ENCODE results near the gene PXMP4.

The PXMP4 gene

GRCh38 chr20:33664085-33664761, 55.9 kb downstream of the PXMP4 start:
- peak overlapping the region; percentile 11 for H2BK12ac ChIP-seq (ENCODE audit: low read length)
- peaks cover 7% of the 10 kb centered on the region for H3K79me2 ChIP-seq (ENCODE audit: control insufficient read depth, insufficient read depth, low read length, poor library complexity)
- peak overlapping the region; percentile 97 for H4K91ac ChIP-seq (ENCODE audit: low read depth, low read length)
- no peaks in the 10 kb centered on the region for H3K9me3 ChIP-seq (ENCODE audit: insufficient read depth, low read depth, low read length)
- H3K79me1 ChIP-seq (ENCODE audit: low read length), result peaks cover 10% of the 10 kb centered on the region
- H4K12ac ChIP-seq (ENCODE audit: low read depth, low read length), result peak overlapping the region; percentile 95
- H3K27ac ChIP-seq (ENCODE audit: low read depth, low read length), result peak overlapping the region; percentile 53
- H2BK120ac ChIP-seq (ENCODE audit: insufficient read depth, low read length, poor library complexity), result peak overlapping the region; percentile 85
- H3K27me3 ChIP-seq (ENCODE audit: insufficient read depth, low read length), result no peaks in the 10 kb centered on the region
- peaks cover 35 to 36% of the 10 kb centered on the region in 2 experiments for H3K36me3 ChIP-seq (ENCODE audit: control insufficient read depth in 1 of 2, insufficient read depth in 2 of 2, low read length in 2 of 2)
- H3K4ac ChIP-seq (ENCODE audit: low read depth, low read length), result peak overlapping the region; percentile 71
- peak overlapping the region; percentile 83 for H3K9ac ChIP-seq (ENCODE audit: low read length)
- peak overlapping the region; percentile 91 for H3K4me3 ChIP-seq (ENCODE audit: low read depth, low read length)
- peak overlapping the region; percentile 94 for H3K14ac ChIP-seq (ENCODE audit: low read length)
- peak overlapping the region; percentile 87 for H3K18ac ChIP-seq (ENCODE audit: low read length)
- H4K8ac ChIP-seq (ENCODE audit: low read depth, low read length), result peak overlapping the region; percentile 99
- no peak overlapping the region for H3K23ac ChIP-seq (ENCODE audit: low read length)
- peak overlapping the region; percentile 87 for H2AFZ ChIP-seq (ENCODE audit: insufficient read depth, low read length, poor library complexity)
- no CpG with 5 or more reads among the region's 9 CpGs for WGBS (ENCODE audit: extremely low coverage, insufficient coverage, insufficient read length)
- DNase-seq, result no peak
- peak overlapping the region; percentile 90 for H3K4me2 ChIP-seq (ENCODE audit: low read length)
- peak overlapping the region; percentile 16 for H2AK5ac ChIP-seq (ENCODE audit: low read length)
- peaks cover 11 to 12% of the 10 kb centered on the region in 2 experiments for H3K4me1 ChIP-seq (ENCODE audit: control insufficient read depth in 1 of 2, insufficient read depth in 2 of 2, low read length in 2 of 2)
- H2BK5ac ChIP-seq (ENCODE audit: low read depth, low read length, poor library complexity), result peak overlapping the region; percentile 75

- H3K79me1 ChIP-seq (ENCODE audit: low read length), result peaks cover 10% of the 10 kb centered on the region
- H4K12ac ChIP-seq (ENCODE audit: low read depth, low read length), result peak overlapping the region; percentile 99
- H2BK120ac ChIP-seq (ENCODE audit: insufficient read depth, low read length, poor library complexity), result peak overlapping the region; percentile 85
- peak overlapping the region; percentile 87 for H3K18ac ChIP-seq (ENCODE audit: low read length)
- H2AFZ ChIP-seq (ENCODE audit: insufficient read depth, low read length, poor library complexity), result peak overlapping the region; percentile 98
- peak overlapping the region; percentile 90 for H3K4me2 ChIP-seq (ENCODE audit: low read length)
- H3K79me2 ChIP-seq (ENCODE audit: control insufficient read depth, insufficient read depth, low read length, poor library complexity), result peaks cover 7% of the 10 kb centered on the region
- peaks cover 2% of the 10 kb centered on the region for H3K9me3 ChIP-seq (ENCODE audit: insufficient read depth, low read depth, low read length)
- H4K91ac ChIP-seq (ENCODE audit: low read depth, low read length), result peak overlapping the region; percentile 97
- H3K27me3 ChIP-seq (ENCODE audit: insufficient read depth, low read length), result no peaks in the 10 kb centered on the region
- H3K14ac ChIP-seq (ENCODE audit: low read length), result peak overlapping the region; percentile 99
- H3K27ac ChIP-seq (ENCODE audit: low read depth, low read length), result peak overlapping the region; percentile 84
- H4K8ac ChIP-seq (ENCODE audit: low read depth, low read length), result peak overlapping the region; percentile 99
- H2AK5ac ChIP-seq (ENCODE audit: low read length), result peak overlapping the region; percentile 78
- H3K4me1 ChIP-seq (ENCODE audit: control insufficient read depth in 1 of 2, insufficient read depth in 2 of 2, low read length in 2 of 2), result peaks cover 11 to 12% of the 10 kb centered on the region in 2 experiments
- peak overlapping the region; percentile 91 for H3K4me3 ChIP-seq (ENCODE audit: low read depth, low read length)
- no CpG with 5 or more reads among the region's 84 CpGs for WGBS (ENCODE audit: extremely low coverage, insufficient coverage, insufficient read length)
- peak overlapping the region; percentile 78 for H2BK12ac ChIP-seq (ENCODE audit: low read length)
- H3K23ac ChIP-seq (ENCODE audit: low read length), result no peak overlapping the region
- H3K36me3 ChIP-seq (ENCODE audit: control insufficient read depth in 1 of 2, insufficient read depth in 2 of 2, low read length in 2 of 2), result peaks cover 35 to 38% of the 10 kb centered on the region in 2 experiments
- peak overlapping the region; percentile 86 for H3K4ac ChIP-seq (ENCODE audit: low read depth, low read length)
- DNase-seq, result peak; percentile 71 to 84
- H3K9ac ChIP-seq (ENCODE audit: low read length), result peak overlapping the region; percentile 83
- H2BK5ac ChIP-seq (ENCODE audit: low read depth, low read length, poor library complexity), result peak overlapping the region; percentile 83
These were observed 56.7 kb downstream of the PXMP4 start for GRCh38 chr20:33663161-33664084.

DNA sequence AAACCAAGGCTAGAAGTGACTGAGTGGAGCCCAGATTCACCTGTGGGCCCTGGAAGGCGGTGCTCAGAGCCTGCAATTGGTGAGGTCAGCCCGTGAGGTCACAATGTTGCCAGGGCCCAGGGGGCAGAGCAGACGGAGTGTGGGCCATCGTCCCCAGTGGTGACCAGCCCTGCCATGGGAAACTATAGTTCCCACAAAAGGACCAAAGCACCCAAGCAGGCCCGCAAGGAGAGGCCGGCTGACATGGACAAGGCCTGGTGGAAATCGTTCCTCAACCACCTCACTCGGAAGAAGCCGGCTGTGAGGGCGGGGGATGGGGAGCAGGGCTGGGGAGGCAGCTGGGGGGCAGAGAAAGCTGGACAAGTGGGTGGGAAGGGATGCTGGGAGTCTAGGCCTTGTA, 57.9 kb downstream of the PXMP4 start, which contains the start of gene C20orf144:
Gene C20orf144, plus strand, starts transcription at position 156 of the 400 bp plus-strand sequence. Its CDS starts 19 bp downstream, at position 175.
- Histone ChIP-seq H4K12ac (ENCODE audit: low read depth, low read length) (peak within 1 kb of the TSS; percentile 99), H3K4me2 (ENCODE audit: low read length) (peak within 1 kb of the TSS; percentile 90), H4K91ac (ENCODE audit: low read depth, low read length) (peak within 1 kb of the TSS; percentile 94), H2BK5ac (ENCODE audit: low read depth, low read length, poor library complexity) (no peak within 1 kb of the TSS), H3K79me2 (ENCODE audit: control insufficient read depth, insufficient read depth, low read length, poor library complexity) (peaks cover 7% of the 10 kb centered on the region), H3K36me3 (ENCODE audit: control insufficient read depth in 1 of 2, insufficient read depth in 2 of 2, low read length in 2 of 2) (peaks cover 35 to 39% of the 10 kb centered on the region in 2 experiments), H3K4me3 (ENCODE audit: low read depth, low read length) (peak within 1 kb of the TSS; percentile 91), H2BK12ac (ENCODE audit: low read length) (no peak within 1 kb of the TSS), H2BK120ac (ENCODE audit: insufficient read depth, low read length, poor library complexity) (no peak within 1 kb of the TSS), H3K27ac (ENCODE audit: low read depth, low read length) (peak within 1 kb of the TSS; percentile 84), H3K14ac (ENCODE audit: low read length) (peak within 1 kb of the TSS; percentile 99), H3K27me3 (ENCODE audit: insufficient read depth, low read length) (no peaks in the 10 kb centered on the region), H3K4ac (ENCODE audit: low read depth, low read length) (no peak within 1 kb of the TSS), H4K8ac (ENCODE audit: low read depth, low read length) (peak within 1 kb of the TSS; percentile 99), H3K9ac (ENCODE audit: low read length) (no peak within 1 kb of the TSS), H3K18ac (ENCODE audit: low read length) (peak within 1 kb of the TSS; percentile 62), H3K23ac (ENCODE audit: low read length) (no peak within 1 kb of the TSS), H3K79me1 (ENCODE audit: low read length) (peaks cover 10% of the 10 kb centered on the region), H3K9me3 (ENCODE audit: insufficient read depth, low read depth, low read length) (peaks cover 2% of the 10 kb centered on the region), H2AFZ (ENCODE audit: insufficient read depth, low read length, poor library complexity) (peak within 1 kb of the TSS; percentile 98), H3K4me1 (ENCODE audit: control insufficient read depth in 1 of 2, insufficient read depth in 2 of 2, low read length in 2 of 2) (peaks cover 9 to 11% of the 10 kb centered on the region in 2 experiments), H2AK5ac (ENCODE audit: low read length) (no peak within 1 kb of the TSS)
- no peak for DNase-seq
- WGBS (ENCODE audit: extremely low coverage, insufficient coverage, insufficient read length), result no CpG with 5 or more reads among the region's 10 CpGs

- H2AK5ac ChIP-seq (ENCODE audit: low read length), result no peak overlapping the region
- no peak overlapping the region for H4K91ac ChIP-seq (ENCODE audit: low read depth, low read length)
- H3K18ac ChIP-seq (ENCODE audit: low read length), result no peak overlapping the region
- peaks cover 10% of the 10 kb centered on the region for H3K79me1 ChIP-seq (ENCODE audit: low read length)
- H3K27me3 ChIP-seq (ENCODE audit: insufficient read depth, low read length), result no peaks in the 10 kb centered on the region
- no CpG with 5 or more reads among the region's 7 CpGs for WGBS (ENCODE audit: extremely low coverage, insufficient coverage, insufficient read length)
- peaks cover 7% of the 10 kb centered on the region for H3K79me2 ChIP-seq (ENCODE audit: control insufficient read depth, insufficient read depth, low read length, poor library complexity)
- H3K9ac ChIP-seq (ENCODE audit: low read length), result no peak overlapping the region
- peaks cover 2% of the 10 kb centered on the region for H3K9me3 ChIP-seq (ENCODE audit: insufficient read depth, low read depth, low read length)
- no peak overlapping the region for H2BK12ac ChIP-seq (ENCODE audit: low read length)
- H3K4ac ChIP-seq (ENCODE audit: low read depth, low read length), result no peak overlapping the region
- no peak overlapping the region for H3K4me2 ChIP-seq (ENCODE audit: low read length)
- H3K36me3 ChIP-seq (ENCODE audit: control insufficient read depth in 1 of 2, insufficient read depth in 2 of 2, low read length in 2 of 2), result peaks cover 36 to 41% of the 10 kb centered on the region in 2 experiments
- H3K23ac ChIP-seq (ENCODE audit: low read length), result no peak overlapping the region
- no peak for DNase-seq
- no peak overlapping the region for H4K12ac ChIP-seq (ENCODE audit: low read depth, low read length)
- no peak overlapping the region for H3K27ac ChIP-seq (ENCODE audit: low read depth, low read length)
- no peak overlapping the region for H2AFZ ChIP-seq (ENCODE audit: insufficient read depth, low read length, poor library complexity)
- peaks cover 9 to 11% of the 10 kb centered on the region in 2 experiments for H3K4me1 ChIP-seq (ENCODE audit: control insufficient read depth in 1 of 2, insufficient read depth in 2 of 2, low read length in 2 of 2)
- no peak overlapping the region for H2BK5ac ChIP-seq (ENCODE audit: low read depth, low read length, poor library complexity)
- no peak overlapping the region for H2BK120ac ChIP-seq (ENCODE audit: insufficient read depth, low read length, poor library complexity)
- H3K4me3 ChIP-seq (ENCODE audit: low read depth, low read length), result no peak overlapping the region
- H4K8ac ChIP-seq (ENCODE audit: low read depth, low read length), result no peak overlapping the region
- no peak overlapping the region for H3K14ac ChIP-seq (ENCODE audit: low read length)
These were observed 59.4 kb downstream of the PXMP4 start for GRCh38 chr20:33660685-33661058.
